GM19372 (cell line): Measurements from ENCODE around the gene PHETA1.

Source experiments
- ATAC-seq: cut with Tn5 transposase; IDR thresholded peaks from one replicate; pipeline ENCODE4 v1.9.1; 2021; ENCODE audit warnings: mild to moderate bottlenecking, low read depth, moderate library complexity; ENCODE audit not compliant: unreplicated experiment

PHETA1 gene

DNA sequence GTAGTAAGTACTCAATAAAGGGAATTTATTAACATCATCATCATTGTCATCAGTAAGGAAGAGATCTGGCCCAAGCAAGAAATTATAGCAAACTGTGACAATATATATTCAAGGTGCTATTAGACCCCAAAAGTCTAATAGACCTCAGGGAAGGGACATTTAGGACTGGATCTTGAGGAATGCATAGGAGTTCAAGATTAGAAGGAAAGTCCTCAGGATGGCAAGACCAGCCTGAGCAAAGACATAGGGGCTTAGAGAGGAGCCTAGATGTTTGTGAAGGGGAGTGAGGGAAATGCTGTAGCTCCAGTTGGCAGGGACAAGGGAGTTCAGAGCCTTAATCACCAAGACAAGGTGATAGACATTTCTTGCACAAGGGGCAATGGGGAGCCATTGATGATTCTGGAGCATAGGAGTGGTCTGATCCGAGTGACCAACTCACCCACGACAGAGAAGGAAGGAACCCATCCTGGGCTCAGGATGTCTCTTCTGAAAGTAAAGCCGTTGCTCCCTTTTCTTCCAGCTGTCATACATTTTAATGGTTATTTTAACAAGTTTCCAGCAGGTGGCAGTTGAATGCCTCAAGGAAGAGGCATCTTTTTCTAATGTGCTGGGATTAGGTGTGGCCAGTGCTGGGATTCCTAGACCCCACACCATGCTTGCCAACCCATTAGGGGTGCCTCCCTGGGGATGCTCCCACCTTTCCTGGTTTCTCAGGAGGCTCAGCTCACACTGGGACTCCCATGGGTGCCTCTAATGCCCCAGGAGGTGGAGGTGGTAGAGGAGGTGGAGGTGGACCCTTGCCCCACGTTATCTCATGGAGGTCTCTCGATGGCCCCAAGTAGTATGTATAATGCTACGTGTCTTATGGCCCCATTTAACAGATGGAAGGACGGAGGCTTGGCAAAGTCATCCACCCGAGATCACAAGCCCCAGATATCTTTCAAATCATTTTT is 37.8 kb downstream of the PHETA1 start:
- ATAC-seq, result no peak

DNA sequence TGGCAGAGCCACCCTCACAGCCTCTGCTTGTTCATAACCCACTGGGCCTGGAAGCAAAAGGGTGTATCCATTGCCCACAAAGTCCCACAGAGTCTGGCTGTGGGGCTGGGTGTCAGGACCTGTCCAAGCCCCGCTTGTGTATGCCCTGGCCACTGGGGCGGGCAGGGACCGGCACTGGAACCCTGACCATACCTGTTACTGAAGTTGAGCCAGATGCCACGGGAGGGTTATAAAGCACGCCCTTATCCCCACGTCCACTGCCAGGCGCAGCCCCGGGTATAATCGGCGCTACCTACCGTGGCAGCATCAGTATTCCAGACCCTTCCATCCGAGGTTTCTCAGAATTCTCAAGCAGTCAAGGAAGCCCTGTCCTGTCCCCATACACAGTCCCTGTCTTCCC is 40.8 kb downstream of the PHETA1 start:
- no peak for ATAC-seq

DNA sequence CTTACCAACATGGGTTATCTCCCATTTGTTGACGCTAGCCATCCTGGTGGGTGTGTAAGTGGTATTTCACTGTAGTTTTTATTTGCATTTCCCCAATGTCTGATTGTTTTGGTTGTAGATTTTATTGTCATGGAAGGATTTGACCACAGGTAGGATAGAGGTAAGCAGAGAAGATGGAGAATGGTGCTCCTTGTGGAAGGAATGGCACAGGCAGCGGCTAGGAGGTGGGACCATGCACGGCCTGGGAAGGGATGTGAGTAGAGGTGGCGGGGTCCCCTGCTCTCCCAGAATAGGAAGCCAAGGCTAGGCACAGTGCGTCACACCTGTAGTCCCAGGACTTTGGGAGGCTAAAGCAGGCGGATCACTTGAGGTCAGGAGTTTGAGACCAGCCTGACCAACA is 41.4 kb downstream of the PHETA1 start:
- ATAC-seq, result no peak

DNA sequence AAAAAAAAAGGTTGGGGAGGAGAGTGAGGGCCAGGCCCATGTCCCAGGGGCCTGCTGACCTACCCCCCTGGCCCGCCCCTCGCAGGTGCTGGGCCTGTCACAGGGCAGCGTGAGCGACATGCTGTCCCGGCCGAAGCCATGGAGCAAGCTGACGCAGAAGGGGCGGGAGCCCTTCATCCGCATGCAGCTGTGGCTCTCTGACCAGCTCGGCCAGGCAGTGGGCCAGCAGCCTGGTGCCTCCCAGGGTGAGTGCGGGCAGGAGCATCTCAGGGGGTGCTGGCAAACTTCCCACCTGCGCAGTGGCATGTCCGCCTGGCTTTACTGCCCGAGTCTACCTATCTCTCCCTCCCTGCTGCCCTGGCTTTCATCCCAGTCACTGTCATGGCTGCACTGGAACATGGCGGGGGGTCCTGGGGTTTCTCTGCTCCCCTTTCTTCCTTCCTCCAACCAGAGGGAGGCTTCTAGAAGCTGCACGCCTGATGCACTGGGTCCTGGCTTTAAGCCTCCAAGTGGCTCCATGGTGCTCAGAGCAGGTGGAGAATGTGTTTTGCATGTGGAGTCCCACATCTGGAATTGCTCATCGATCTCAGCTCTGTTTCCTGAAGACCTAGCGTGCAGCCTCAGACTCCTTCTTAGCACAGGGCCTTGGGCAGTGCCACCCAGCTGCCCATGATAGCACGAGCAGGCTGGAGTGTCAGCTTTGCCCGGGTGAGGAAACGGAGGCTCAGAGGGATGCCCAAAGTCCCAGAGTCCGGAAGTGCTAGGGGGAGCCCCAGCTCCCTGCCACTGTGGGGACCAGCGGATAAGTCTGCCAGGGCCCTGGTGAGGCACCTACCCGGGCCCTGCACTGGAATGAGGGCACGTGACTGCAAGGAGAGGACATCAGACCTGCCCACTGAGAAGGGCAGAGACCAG is 46.3 kb downstream of the PHETA1 start:
- ATAC-seq, result no peak

DNA sequence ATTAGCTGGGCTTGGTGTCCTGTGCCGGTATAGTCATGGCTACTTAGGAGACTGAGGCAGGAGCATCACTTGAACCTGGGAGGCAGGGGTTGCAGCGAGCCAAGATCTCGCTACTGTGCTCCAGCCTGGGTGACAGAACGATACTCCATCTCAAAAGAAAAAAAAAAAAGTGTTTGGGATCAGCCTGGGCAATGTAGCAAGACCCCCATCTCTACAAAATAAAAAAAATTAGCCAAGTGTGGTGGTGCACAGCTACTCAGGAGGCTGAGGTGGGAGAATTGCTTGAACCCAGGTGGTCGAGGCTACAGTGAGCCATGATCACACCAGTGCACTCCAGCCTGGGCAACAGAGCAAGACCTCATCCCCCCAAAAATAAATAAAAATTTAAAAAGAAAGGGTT is 47.6 kb downstream of the PHETA1 start:
- no peak for ATAC-seq

DNA sequence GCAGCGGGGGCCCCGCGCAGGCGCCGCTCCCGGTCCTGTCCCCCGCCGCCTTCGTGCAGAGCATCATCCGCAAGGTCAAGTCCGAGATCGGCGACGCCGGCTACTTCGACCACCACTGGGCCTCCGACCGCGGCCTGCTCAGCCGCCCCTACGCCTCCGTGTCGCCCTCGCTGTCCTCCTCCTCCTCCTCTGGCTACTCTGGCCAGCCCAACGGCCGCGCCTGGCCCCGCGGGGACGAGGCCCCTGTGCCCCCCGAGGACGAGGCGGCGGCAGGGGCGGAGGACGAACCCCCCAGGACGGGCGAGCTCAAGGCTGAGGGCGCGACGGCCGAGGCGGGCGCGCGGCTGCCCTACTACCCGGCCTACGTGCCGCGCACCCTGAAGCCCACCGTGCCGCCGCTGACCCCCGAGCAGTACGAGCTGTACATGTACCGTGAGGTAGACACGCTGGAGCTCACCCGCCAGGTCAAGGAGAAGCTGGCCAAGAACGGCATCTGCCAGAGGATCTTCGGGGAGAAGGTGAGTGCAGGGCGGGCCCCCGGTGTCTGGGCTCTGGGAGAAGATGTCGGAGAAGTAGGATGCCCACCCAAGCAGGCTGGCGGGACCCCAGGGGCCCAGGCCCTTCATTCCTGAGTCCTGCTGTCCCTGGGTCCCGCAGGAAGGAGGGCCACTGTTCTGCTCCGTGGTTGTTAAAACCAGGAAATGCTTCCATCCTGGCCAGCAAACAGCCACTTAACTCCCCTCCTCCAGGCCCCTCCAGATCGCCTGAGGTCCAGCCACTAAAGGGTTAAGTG is 48.4 kb downstream of the PHETA1 start:
- ATAC-seq, result no peak

DNA sequence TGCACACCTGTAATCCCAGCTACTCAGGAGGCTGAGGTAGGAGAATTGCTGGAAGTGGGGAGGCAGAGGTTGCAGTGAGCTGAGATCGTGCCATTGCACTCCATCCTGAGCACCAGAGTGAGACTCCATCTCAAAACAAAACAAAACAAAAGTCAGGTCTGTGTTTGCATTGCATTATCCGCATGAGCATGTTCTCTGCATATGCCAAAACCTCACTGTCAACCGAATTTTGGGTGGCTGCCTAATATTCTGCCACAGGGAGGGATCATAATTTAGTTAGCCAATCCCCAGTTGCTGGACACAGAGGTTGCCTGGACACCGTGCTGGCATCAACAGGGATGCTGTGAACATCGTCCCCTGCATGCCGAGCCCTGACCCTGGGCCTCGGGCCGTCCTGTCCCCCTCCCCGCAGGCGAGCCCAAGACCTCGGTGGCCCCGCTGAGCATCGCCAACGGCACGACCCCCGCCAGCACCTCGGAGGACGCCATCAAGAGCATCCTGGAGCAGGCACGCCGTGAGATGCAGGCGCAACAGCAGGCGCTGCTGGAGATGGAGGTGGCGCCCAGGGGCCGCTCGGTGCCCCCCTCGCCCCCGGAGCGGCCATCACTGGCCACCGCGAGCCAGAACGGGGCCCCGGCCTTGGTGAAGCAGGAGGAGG is 49.2 kb downstream of the PHETA1 start:
- ATAC-seq, result no peak

DNA sequence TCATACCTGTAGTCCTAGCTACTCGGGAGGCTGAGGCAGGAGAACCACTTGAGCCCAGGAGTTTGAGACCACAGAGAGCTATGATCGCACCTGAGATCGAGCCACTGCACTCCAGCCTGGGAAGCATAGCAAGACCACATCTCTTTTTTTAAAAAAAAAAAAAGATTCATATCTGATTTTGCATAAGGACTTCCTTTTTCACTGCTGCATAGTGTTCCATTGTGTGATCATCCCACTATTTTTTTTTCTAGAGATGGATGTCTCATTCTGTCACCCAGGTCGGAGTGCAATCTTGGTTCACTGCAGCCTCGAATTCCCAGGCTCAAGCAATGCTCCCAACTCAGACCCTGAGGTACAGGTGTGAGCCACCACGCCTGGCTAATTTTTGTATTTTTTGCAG is 50.4 kb downstream of the PHETA1 start:
- ATAC-seq, result no peak

DNA sequence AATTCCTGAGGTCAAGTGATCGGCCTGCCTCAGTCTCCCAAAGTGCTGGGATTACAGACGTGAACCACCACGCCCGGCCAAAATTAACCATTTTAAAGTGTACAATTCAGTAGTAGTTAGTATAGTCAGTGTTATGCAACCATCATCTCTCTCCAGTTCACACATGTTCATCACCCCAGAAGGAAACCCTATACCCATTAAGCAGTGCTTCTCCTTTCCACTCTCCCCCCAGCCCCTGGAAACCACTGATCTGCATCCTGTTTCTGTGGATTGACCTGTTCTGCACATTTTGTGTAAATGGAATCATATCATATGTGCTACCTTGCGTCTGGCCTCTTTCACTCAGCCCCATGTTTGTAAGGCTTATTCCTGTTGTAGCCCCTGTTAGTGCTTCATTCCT is 52.2 kb downstream of the PHETA1 start:
- ATAC-seq, result no peak

DNA sequence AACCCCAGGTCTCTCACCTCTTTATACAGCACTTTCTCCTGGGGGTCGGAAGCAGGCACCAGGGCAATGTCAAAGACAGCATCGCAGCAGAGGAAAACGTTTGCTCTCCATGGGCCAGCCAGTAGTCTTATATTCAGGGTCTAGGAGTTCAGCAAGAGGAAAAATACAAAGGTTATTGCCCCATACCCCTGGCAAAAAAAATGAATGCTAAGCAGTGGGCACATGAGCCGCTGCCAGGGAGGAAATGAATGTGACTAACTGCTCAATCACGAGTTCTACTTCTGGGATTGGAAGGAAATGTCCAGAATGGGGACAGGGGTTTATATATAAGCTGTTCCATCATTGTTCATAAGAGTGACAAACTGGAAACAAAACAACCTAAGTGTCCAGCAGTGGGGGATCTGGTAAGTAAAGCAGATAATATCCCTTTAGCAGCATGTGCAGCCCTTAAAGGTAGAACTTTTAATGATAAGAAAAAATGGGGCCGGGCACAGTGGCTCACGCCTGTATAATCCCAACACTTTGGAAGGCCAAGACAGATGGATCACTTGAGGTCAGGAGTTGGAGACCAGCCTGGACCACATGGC is 53.8 kb downstream of the PHETA1 start:
- no peak for ATAC-seq

DNA sequence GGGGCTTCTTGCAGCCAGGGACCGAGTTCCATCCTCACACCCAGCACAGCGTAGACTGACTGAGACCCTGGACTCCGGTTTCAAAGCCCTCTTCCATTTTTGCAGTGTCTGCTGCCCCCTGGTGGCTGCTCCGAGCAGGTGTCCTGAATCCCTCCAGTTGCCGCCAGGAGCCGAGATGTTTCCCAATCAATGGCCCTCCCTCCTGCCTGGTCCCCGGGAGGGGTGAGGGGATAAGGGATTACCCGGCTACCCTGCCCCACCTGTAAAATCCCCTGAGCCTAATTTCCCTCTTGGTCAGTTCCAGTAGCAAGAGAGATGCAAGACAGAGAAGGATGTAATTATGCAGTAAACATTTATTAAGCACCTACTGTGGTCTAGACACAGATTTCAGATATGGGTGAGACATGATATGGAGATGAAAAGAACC is 55.0 kb downstream of the PHETA1 start:
- ATAC-seq, result no peak

DNA sequence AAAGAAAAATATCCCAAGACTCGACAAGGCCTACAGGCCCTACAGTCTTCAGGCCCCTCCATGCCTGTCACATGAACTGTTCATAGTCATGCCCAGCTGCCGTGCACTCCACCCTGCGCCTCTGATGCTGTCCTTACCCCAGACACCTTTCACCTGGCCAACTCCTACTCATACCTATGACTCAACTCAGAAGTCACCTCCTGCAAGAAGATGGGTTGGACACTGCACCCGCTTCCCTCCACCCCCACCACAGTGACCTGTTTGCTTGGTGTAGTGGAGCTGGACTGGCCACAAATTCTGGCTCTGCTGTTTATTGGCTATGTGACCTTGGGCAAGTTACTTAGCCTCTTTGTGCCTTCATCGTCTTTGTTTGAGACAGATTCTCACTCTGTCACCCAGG is 56.2 kb downstream of the PHETA1 start:
- no peak for ATAC-seq

DNA sequence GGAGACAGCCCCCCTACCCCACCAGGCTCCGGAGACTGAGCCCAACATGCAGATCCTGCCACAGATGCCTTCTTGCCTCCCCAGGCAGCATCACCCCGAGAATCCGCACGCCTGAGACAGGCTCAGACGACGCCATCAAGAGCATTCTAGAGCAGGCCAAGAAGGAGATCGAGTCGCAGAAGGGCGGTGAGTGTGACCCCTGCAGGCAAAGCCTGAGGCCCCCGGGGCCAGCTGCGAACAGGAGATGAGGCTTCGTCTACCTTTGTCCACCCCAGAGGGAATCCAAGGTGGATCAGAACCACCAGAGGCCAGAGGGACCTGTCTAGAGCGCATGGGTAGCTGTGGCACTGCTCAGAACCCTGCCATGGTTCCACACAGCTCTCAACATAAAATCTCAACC is 56.9 kb downstream of the PHETA1 start:
- ATAC-seq, result no peak

DNA sequence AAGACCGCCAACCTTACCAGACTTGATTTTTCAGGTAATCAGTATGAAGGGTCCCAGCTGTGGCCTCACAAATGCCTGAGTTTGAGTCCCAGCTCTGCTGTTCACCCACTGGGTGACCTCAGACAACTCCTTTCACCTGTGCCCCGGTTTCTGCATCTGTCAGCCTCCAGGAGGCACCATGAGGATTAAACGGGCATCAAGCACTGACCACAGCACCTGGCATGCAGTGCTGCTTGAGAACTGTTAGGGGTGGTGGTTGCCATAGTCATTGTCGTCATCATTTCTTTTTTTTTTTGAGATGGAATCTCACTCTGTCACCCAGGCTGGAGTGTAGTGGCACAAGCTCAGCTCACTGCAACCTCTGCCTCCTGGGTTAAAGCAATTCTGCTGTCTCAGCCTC is 57.9 kb downstream of the PHETA1 start:
- ATAC-seq, result no peak
